B cell (primary cell): ENCODE data around the gene SERTAD2. TPM values are rescaled to one million over a fixed set of nuclear protein-coding genes. Genes with fewer than 3 reads are reported as not detected.

Experiments
- ATAC-seq: fragments of 200-7000 bp; cut with Tn5 transposase; one replicate; pipeline ENCODE4 v1.10.0; 2021; ENCODE audit warnings: low read depth, mild to moderate bottlenecking, moderate number of reproducible peaks, moderate library complexity
- CTCF ChIA-PET: fragments of 350-600 bp; sonication (Branson Sonifier 250); formaldehyde crosslinking; loops from one replicate; lab custom pipeline; 2021; ENCODE audit warnings: antibody characterized with exemption, inconsistent platforms; lab: Charles Lee
- POLR2A ChIA-PET: fragments of 350-600 bp; sonication (Branson Sonifier 250); formaldehyde crosslinking; loops from one replicate; lab custom pipeline; 2021; ENCODE audit warnings: antibody characterized with exemption; lab: Charles Lee
- DNase-seq: peaks from one replicate; pipeline ENCODE4 v3.0.0; 2013
- H2AFZ ChIP-seq: 2 replicates; pipeline ENCODE4 v1.6.1; 2012; ENCODE audit warnings: mild to moderate bottlenecking, low read depth, low read length; ENCODE audit not compliant: insufficient read depth, poor library complexity, severe bottlenecking
- H3K27ac ChIP-seq, 2 donors: 1 replicate in 1 of 2; 2 replicates in 1 of 2; pipeline ENCODE4 v1.5.1; 2012 to 2013; ENCODE audit warnings: low read length in 2 of 2, mild to moderate bottlenecking in 2 of 2, moderate library complexity in 1 of 2
- H3K27me3 ChIP-seq, 4 experiments: fragments of 200-600 bp in 1 of 4; sonication (generic) in 1 of 4; replicated peaks in 1 of 4; 1 replicate in 2 of 4; 2 replicates in 2 of 4; pipeline versions ENCODE4 v1.6.1 to v1.7.0; 2013 to 2016; ENCODE audit warnings: low read length in 3 of 4, mild to moderate bottlenecking in 2 of 4, mixed read lengths in 1 of 4, moderate library complexity in 1 of 4; ENCODE audit not compliant: insufficient read depth in 4 of 4, control insufficient read depth in 3 of 4; ENCODE audit errors: control extremely low read depth in 1 of 4
- H3K36me3 ChIP-seq, 2 experiments: replicated peaks in 1 of 2; 1 replicate in 1 of 2; 2 replicates in 1 of 2; pipeline versions ENCODE4 v1.6.1 to v1.7.1; 2013; ENCODE audit warnings: low read length in 1 of 2; ENCODE audit not compliant: insufficient read depth in 2 of 2, control insufficient read depth in 1 of 2; ENCODE audit errors: control extremely low read depth in 1 of 2, extremely low read depth in 1 of 2
- H3K4me1 ChIP-seq, 2 donors: fragments of 200-600 bp in 1 of 2; sonication (generic) in 1 of 2; 1 replicate in 1 of 2; 2 replicates in 1 of 2; pipeline versions ENCODE4 v1.5.1 to v1.6.1; 2013 to 2017; ENCODE audit warnings: low read length in 2 of 2; ENCODE audit not compliant: control insufficient read depth in 2 of 2, insufficient read depth in 2 of 2
- H3K4me2 ChIP-seq: replicated peaks from 2 replicates; pipeline ENCODE3; 2012; ENCODE audit warnings: mild to moderate bottlenecking, low read depth, low read length; ENCODE audit not compliant: poor library complexity, severe bottlenecking
- H3K4me3 ChIP-seq, 5 experiments: fragments of 200-600 bp in 1 of 5; sonication (generic) in 1 of 5; 1 replicate in 3 of 5; 2 replicates in 2 of 5; pipeline versions ENCODE4 v1.5.1 to v1.7.0; 2011 to 2016; ENCODE audit warnings: low read length in 4 of 5, mild to moderate bottlenecking in 4 of 5, low read depth in 2 of 5, control low read depth in 1 of 5, moderate library complexity in 1 of 5; ENCODE audit not compliant: insufficient read depth in 1 of 5; ENCODE audit errors: control extremely low read depth in 1 of 5, extremely low read depth in 1 of 5
- H3K79me2 ChIP-seq: fragments of 200-600 bp; sonication (generic); one replicate; pipeline ENCODE4 v1.6.0; 2016; ENCODE audit warnings: low read length; ENCODE audit not compliant: control insufficient read depth, insufficient read depth
- H3K9ac ChIP-seq: fragments of 200-600 bp; sonication (generic); 2 replicates; pipeline ENCODE4 v1.6.1; 2017; ENCODE audit warnings: mild to moderate bottlenecking, low read length, moderate library complexity
- H3K9me3 ChIP-seq, 3 donors: one replicate each; pipeline versions ENCODE4 v1.6.1 to v1.7.1; 2013; ENCODE audit warnings: low read length in 2 of 3; ENCODE audit not compliant: control insufficient read depth in 2 of 3, insufficient read depth in 1 of 3; ENCODE audit errors: control extremely low read depth in 1 of 3
- H4K20me1 ChIP-seq: 2 replicates; pipeline ENCODE4 v1.6.0; 2012; ENCODE audit warnings: mild to moderate bottlenecking, low read length; ENCODE audit not compliant: insufficient read depth, control insufficient read depth, poor library complexity, severe bottlenecking
- H3K27ac Mint-ChIP-seq: one replicate; pipeline ENCODE4 v1.8.0; 2021; ENCODE audit warnings: mixed read lengths
- H3K27me3 Mint-ChIP-seq: one replicate; pipeline ENCODE4 v1.8.0; 2021; ENCODE audit warnings: mixed read lengths
- H3K4me1 Mint-ChIP-seq: one replicate; pipeline ENCODE4 v1.8.0; 2021; ENCODE audit warnings: mixed read lengths
- H3K4me3 Mint-ChIP-seq: one replicate; pipeline ENCODE4 v1.8.0; 2021; ENCODE audit warnings: mixed read lengths
- H3K9me3 Mint-ChIP-seq: one replicate; pipeline ENCODE4 v1.8.0; 2022; ENCODE audit warnings: mixed read lengths; ENCODE audit not compliant: insufficient read depth
- EZH2 ChIP-seq: IDR thresholded peaks from 2 replicates; pipeline ENCODE4 v1.6.1; 2012; ENCODE audit warnings: borderline replicate concordance, low read depth, mild to moderate bottlenecking, moderate library complexity, low read length; ENCODE audit not compliant: insufficient read depth, poor library complexity, severe bottlenecking
- WGBS: methylation state at CpG from one replicate; pipeline ENCODE4 v1.1.5; 2013; ENCODE audit warnings: missing lambda C conversion rate; ENCODE audit not compliant: insufficient coverage; 5-methylcytosine and 5-hydroxymethylcytosine counted together
- intact Hi-C: fragments of 100-400 bp; cut with micrococcal nuclease; formaldehyde crosslinking; loops from one replicate; pipeline ENCODE4 v1.10.0; 2022
- polyA plus RNA-seq: library from polyadenylated mRNA; depleted of rRNA; stranded (reverse); fragments of >200 nt; gene quantifications from 2 replicates; pipeline ENCODE4 v1.2.3, GENCODE V29; 2012
- total RNA-seq, 2 donors: library from RNA; stranded (reverse); fragments of 120-200 nt in 1 of 2; gene quantifications; 1 replicate in 1 of 2; 2 replicates in 1 of 2; pipeline versions ENCODE4 v1.2.3 to v1.2.4, GENCODE V29; 2013 to 2022
- TF ChIP-seq, protein P1 (sequence below): fragments of 200-600 bp; IDR thresholded peaks from one replicate; pipeline ENCODE4 v1.8.0; 2022; ENCODE audit warnings: antibody characterized with exemption, mild to moderate bottlenecking

Gene SERTAD2
- total and polyA plus RNA-seq, 2 donors (not counting 1 experiment from before 2014, with no cell fraction given) = 49.5 to 66.8 TPM

DNA sequence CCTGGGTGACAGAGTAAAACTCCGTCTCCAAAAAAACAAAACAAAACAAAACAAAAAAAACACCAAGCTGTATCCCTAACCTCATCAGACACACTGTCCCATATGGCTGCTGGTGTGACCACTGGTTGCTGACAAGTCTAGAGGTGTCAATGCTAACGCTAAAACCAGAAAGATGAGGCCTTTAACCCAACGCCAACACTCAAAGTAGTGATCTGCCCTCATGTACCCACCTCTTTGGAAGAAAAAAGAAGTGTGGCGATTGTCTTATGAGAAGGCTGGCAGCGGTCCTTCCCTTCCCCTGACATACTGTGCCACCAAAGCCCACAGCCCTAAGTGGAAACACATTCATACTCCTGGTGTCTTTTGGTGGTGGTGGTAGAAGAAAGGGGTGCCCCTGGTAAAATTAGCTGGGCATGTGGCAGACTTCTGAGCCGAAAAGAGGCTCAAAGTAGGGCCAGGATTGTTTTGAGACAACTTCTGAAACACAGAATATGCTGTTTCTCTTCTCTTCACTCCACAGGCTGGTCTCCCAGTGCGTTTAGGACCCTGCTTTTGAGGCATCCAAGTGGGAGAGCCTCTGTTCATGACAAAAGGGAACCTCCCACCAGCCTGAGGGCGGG lies 9.8 kb downstream of the SERTAD2 start:
- no peaks in the 10 kb centered on the region for H3K27me3 Mint-ChIP-seq
- no peaks in the 10 kb centered on the region for H3K9me3 Mint-ChIP-seq
- Histone ChIP-seq H3K27ac (peak overlapping the region; percentile 66 to 81), H3K9me3 (no peaks in the 10 kb centered on the region), H3K4me2 (peak overlapping the region; percentile 75), H3K4me3 (peak overlapping the region in 4 of 5 experiments; percentile 21 to 50 (median 36)), H4K20me1 (peaks cover 55% of the 10 kb centered on the region), H3K4me1 (peaks cover 79 to 87% of the 10 kb centered on the region in 2 donors), H3K9ac (peak overlapping the region; percentile 49), H3K27me3 (no peaks in the 10 kb centered on the region), H3K79me2 (peaks cover 100% of the 10 kb centered on the region), H3K36me3 (peaks cover 0 to 8% of the 10 kb centered on the region in 2 experiments), H2AFZ (peak overlapping the region; percentile 29)
- peak overlapping the region; percentile 97 for H3K27ac Mint-ChIP-seq
- H3K4me3 Mint-ChIP-seq = peak overlapping the region; percentile 89
- ChIA-PET POLR2A (interaction anchor here (0.6 to 3.8 kb wide), 21 partner anchors 8 to 412 kb away, joined by 3 to 56 read pairs (median 4); partner anchors contain the start of genes AFTPH, CEP68 and SERTAD2), CTCF (interaction anchor here (0.7 to 7.7 kb wide), 30 partner anchors 8 to 313 kb away, joined by 3 to 127 read pairs (median 8); partner anchors contain the start of genes AFTPH and SERTAD2)
- intact Hi-C loops = loop anchor here (1.0 to 5.0 kb wide), 6 partner anchors 9 to 383 kb away; partner anchors contain the start of genes AFTPH and SERTAD2
- no peak for TF ChIP-seq EZH2
- TF ChIP-seq, protein P1, sequence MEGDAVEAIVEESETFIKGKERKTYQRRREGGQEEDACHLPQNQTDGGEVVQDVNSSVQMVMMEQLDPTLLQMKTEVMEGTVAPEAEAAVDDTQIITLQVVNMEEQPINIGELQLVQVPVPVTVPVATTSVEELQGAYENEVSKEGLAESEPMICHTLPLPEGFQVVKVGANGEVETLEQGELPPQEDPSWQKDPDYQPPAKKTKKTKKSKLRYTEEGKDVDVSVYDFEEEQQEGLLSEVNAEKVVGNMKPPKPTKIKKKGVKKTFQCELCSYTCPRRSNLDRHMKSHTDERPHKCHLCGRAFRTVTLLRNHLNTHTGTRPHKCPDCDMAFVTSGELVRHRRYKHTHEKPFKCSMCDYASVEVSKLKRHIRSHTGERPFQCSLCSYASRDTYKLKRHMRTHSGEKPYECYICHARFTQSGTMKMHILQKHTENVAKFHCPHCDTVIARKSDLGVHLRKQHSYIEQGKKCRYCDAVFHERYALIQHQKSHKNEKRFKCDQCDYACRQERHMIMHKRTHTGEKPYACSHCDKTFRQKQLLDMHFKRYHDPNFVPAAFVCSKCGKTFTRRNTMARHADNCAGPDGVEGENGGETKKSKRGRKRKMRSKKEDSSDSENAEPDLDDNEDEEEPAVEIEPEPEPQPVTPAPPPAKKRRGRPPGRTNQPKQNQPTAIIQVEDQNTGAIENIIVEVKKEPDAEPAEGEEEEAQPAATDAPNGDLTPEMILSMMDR = no peak
- H3K4me1 Mint-ChIP-seq = peaks cover 86% of the 10 kb centered on the region
- ATAC-seq = no peak
- 36% methylated on average over 4 of the region's 8 CpGs for whole genome bisulfite sequencing
- DNase-seq = no peak

DNA sequence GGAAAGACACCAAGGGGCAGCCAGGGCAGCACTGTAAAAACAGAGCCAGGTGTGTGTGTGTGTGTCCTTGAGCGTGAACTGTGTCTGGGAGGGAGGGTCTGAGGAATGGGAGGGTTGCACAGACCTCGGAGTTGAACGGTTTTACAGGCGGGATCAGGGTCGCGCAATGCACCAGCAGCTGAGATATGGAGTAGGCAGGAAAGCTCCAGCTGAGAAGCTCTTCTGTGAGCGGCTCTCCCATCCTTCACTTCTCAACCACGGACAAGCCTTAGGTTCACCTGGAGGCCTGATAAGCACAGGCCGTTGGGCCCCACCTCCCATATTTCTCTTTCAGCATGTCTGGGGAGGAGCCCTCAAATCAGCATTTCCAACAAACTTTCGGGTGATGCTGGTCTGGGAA lies 12.1 kb downstream of the SERTAD2 start:
- no peak for DNase-seq
- peak overlapping the region; percentile 44 for H3K4me3 Mint-ChIP-seq
- H3K4me1 Mint-ChIP-seq = peaks cover 90% of the 10 kb centered on the region
- no peaks in the 10 kb centered on the region for H3K27me3 Mint-ChIP-seq
- H3K27ac Mint-ChIP-seq = peak overlapping the region; percentile 86
- 93% methylated on average over 6 of the region's 10 CpGs for WGBS
- TF ChIP-seq, protein P1 = no peak
- H3K4me3 ChIP-seq = no peak overlapping the region
- ChIA-PET CTCF (interaction anchor here (1.2 to 5.7 kb wide), 6 partner anchors 8 to 219 kb away, joined by 3 to 127 read pairs (median 58); partner anchors contain the start of gene SERTAD2), POLR2A (no interaction called here)
- H2AFZ ChIP-seq = no peak overlapping the region
- peaks cover 92% of the 10 kb centered on the region for H3K79me2 ChIP-seq
- peak overlapping the region; percentile 17 for H3K4me2 ChIP-seq
- no peaks in the 10 kb centered on the region for H3K27me3 ChIP-seq
- no peak for ATAC-seq
- peaks cover 95 to 97% of the 10 kb centered on the region in 2 donors for H3K4me1 ChIP-seq
- no peaks in the 10 kb centered on the region for H3K9me3 Mint-ChIP-seq
- intact Hi-C loops = loop anchor here (5.0 kb wide), 1 partner anchor 386 kb away; no protein-coding TSS in a partner anchor
- H3K36me3 ChIP-seq = peaks cover 0 to 8% of the 10 kb centered on the region in 2 experiments
- no peaks in the 10 kb centered on the region for H3K9me3 ChIP-seq
- no peak overlapping the region for H3K9ac ChIP-seq
- H3K27ac ChIP-seq = peak overlapping the region in 1 of 2 donors; percentile 55
- H4K20me1 ChIP-seq = peaks cover 62% of the 10 kb centered on the region
